Fibroblast of lung (primary cell): ENCODE measurements around the gene CCDC6.

Experiments
- CTCF ChIP-seq, 2 donors: IDR thresholded peaks in 1 of 2; conservative IDR thresholded peaks in 1 of 2; 1 replicate in 1 of 2; 2 replicates in 1 of 2; pipeline ENCODE4 v1.5.1; 2011 to 2012; ENCODE audit warnings: low read length in 2 of 2, control low read depth in 1 of 2, inconsistent platforms in 1 of 2, low read depth in 1 of 2, mild to moderate bottlenecking in 1 of 2
- EZH2 ChIP-seq: IDR thresholded peaks from 2 replicates; pipeline ENCODE4 v1.5.1; 2012; ENCODE audit warnings: low read length, control low read depth, mild to moderate bottlenecking; ENCODE audit errors: missing control alignments

- TF ChIP-seq CTCF (conservative IDR thresholded peaks at IDR 0.05 in 1 of 2, IDR thresholded peaks at IDR 0.05 in 1 of 2; ENCODE audit: low read depth in 1 of 2, low read length in 2 of 2) (no peak), EZH2 (no peak)
Observed at GRCh38 chr10:59908808-59909143, 2.4 kb upstream of the CCDC6 start.
